Endodermal cell (in vitro differentiated cells): Measurements from ENCODE around the gene ARHGAP21. TPM values are rescaled to one million over a fixed set of nuclear protein-coding genes. Genes with fewer than 3 reads are reported as not detected.
"Not testable (repeated sequence)": the region's sequence is repeated elsewhere in the genome, so short reads cannot be mapped to it uniquely, and the experiment has no call there.

Experiments
- DNase-seq: peaks from one replicate; pipeline ENCODE4 v3.0.0-alpha.2; 2017
- H3K27ac ChIP-seq: 2 replicates; pipeline ENCODE4 v1.5.1; 2013; ENCODE audit warnings: mild to moderate bottlenecking, low read depth, low read length, moderate library complexity
- H3K27me3 ChIP-seq: 2 replicates; pipeline ENCODE4 v1.6.1; 2013; ENCODE audit warnings: mild to moderate bottlenecking, low read length, moderate library complexity; ENCODE audit not compliant: insufficient read depth, control insufficient read depth, poor library complexity, severe bottlenecking
- H3K36me3 ChIP-seq: 2 replicates; pipeline ENCODE4 v1.7.0; 2013; ENCODE audit warnings: mild to moderate bottlenecking, low read length, moderate library complexity; ENCODE audit not compliant: control insufficient read depth, insufficient read depth
- H3K4me1 ChIP-seq: one replicate; pipeline ENCODE4 v1.7.0; 2013; ENCODE audit warnings: low read length; ENCODE audit not compliant: control insufficient read depth, insufficient read depth
- H3K4me3 ChIP-seq: 2 replicates; pipeline ENCODE4 v1.5.1; 2013; ENCODE audit warnings: mild to moderate bottlenecking, low read length, moderate library complexity
- H3K9ac ChIP-seq: 2 replicates; pipeline ENCODE4 v1.6.1; 2013; ENCODE audit warnings: mild to moderate bottlenecking, low read length, moderate library complexity; ENCODE audit not compliant: poor library complexity, severe bottlenecking; ENCODE audit errors: extremely low read depth
- H3K9me3 ChIP-seq: 2 replicates; pipeline ENCODE4 v1.6.1; 2013; ENCODE audit warnings: mild to moderate bottlenecking, low read length, moderate library complexity; ENCODE audit not compliant: control insufficient read depth
- H3K27ac Mint-ChIP-seq: 2 replicates; pipeline ENCODE4 v1.8.0; 2020; ENCODE audit warnings: mixed read lengths
- H3K27me3 Mint-ChIP-seq: 2 replicates; pipeline ENCODE4 v1.8.0; 2021; ENCODE audit warnings: mild to moderate bottlenecking, mixed read lengths; ENCODE audit not compliant: insufficient read depth
- H3K36me3 Mint-ChIP-seq: 2 replicates; pipeline ENCODE4 v1.8.0; 2020; ENCODE audit warnings: low read depth, mixed read lengths
- H3K4me1 Mint-ChIP-seq: 2 replicates; pipeline ENCODE4 v1.8.0; 2020; ENCODE audit warnings: mixed read lengths
- H3K4me3 Mint-ChIP-seq: 2 replicates; pipeline ENCODE4 v1.8.0; 2020; ENCODE audit warnings: mild to moderate bottlenecking, moderate library complexity, mixed read lengths
- H3K9me3 Mint-ChIP-seq: 2 replicates; pipeline ENCODE4 v1.8.0; 2020; ENCODE audit warnings: mild to moderate bottlenecking, mixed read lengths
- CTCF ChIP-seq: fragments of 200-600 bp; sonication (generic); conservative IDR thresholded peaks from 2 replicates; pipeline ENCODE4 v1.5.0; 2021; ENCODE audit warnings: antibody characterized with exemption, mild to moderate bottlenecking
- WGBS, 2 experiments: methylation state at CpG; one replicate each; pipeline versions ENCODE4 v1.1.5 to v1.1.7; 2013; ENCODE audit warnings: missing lambda C conversion rate in 2 of 2, mixed read lengths in 1 of 2; ENCODE audit not compliant: insufficient coverage in 1 of 2, insufficient read length in 1 of 2; 5-methylcytosine and 5-hydroxymethylcytosine counted together
- total RNA-seq, 2 donors: library from RNA; stranded (reverse); fragmentation: NEBNext Ultra II Directional in 1 of 2; extraction: Animal tissue kit (Norgen Biotek cat#: 25700) in 1 of 2; gene quantifications; 2 replicates in 1 of 2; 3 replicates in 1 of 2; pipeline ENCODE4 v1.2.1, GENCODE V29; 2021

Gene ARHGAP21
- total RNA-seq, 2 donors from 2014 or later, result 51.6 to 69.7 TPM

DNA sequence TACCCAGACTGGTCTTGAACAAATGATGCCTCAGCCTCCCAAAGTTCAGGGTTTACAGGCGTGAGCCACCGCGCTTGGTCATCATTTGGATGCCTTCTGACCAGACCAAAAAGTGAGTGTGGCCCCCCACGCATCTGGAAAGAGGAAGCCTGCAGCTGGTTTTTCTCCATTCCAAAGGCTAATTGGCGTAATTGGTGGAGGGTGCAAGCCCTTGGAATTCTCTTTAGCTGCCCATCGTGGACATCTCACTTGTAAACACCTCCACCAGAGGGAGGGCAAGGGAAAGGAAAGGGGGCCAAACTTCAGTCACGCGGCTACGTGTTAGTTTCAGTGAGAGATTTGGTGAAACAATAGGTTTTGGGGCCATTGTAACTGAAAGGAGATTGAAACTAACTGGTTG lies 4.1 kb upstream of the ARHGAP21 start:
- H3K36me3 Mint-ChIP-seq, result no peaks in the 10 kb centered on the region
- no peak overlapping the region for H3K4me3 ChIP-seq
- no peak overlapping the region for H3K4me3 Mint-ChIP-seq
- H3K27me3 ChIP-seq, result no peaks in the 10 kb centered on the region
- H3K27ac Mint-ChIP-seq, result no peak overlapping the region
- H3K27me3 Mint-ChIP-seq, result no peaks in the 10 kb centered on the region
- no peak overlapping the region for H3K27ac ChIP-seq
- H3K4me1 Mint-ChIP-seq, result peaks cover 14% of the 10 kb centered on the region
- H3K36me3 ChIP-seq, result no peaks in the 10 kb centered on the region
- H3K9me3 Mint-ChIP-seq, result no peaks in the 10 kb centered on the region
- TF ChIP-seq CTCF, result peak; percentile 65
- H3K9ac ChIP-seq, result no peak overlapping the region
- H3K4me1 ChIP-seq, result peaks cover 11% of the 10 kb centered on the region
- DNase-seq, result peak; percentile 78
- 65 to 100% methylated on average over 1 to 9 of the region's 9 CpGs for WGBS, 2 experiments
- no peaks in the 10 kb centered on the region for H3K9me3 ChIP-seq

DNA sequence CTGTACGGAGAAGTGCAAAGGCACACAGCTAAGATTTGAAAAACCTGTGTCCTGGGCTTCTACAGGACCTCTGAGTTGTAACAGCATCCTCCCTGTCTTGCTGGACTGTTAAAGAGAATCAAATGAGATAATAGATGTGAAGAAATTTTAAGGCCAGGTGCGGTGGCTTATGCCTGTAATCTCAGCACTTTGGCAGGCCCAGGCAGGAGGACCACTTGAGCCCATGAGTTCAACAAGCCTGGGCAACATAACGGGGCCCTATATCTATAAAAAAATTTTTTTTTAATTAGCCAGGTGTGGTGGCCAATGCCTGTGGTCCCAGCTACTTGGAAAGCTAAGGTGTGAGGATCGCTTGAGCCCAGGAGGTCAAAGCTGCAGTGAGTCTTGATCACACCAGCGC lies 2.9 kb upstream of the ARHGAP21 start:
- no peak for DNase-seq
- Histone ChIP-seq H3K9me3 (no peaks in the 10 kb centered on the region), H3K36me3 (no peaks in the 10 kb centered on the region), H3K27ac (no peak overlapping the region), H3K9ac (no peak overlapping the region), H3K4me3 (no peak overlapping the region), H3K4me1 (peaks cover 11% of the 10 kb centered on the region), H3K27me3 (no peaks in the 10 kb centered on the region)
- 88 to 91% methylated on average over 5 of the region's 5 CpGs for WGBS, 2 experiments
- Mint-ChIP-seq H3K36me3 (no peaks in the 10 kb centered on the region), H3K9me3 (no peaks in the 10 kb centered on the region), H3K27ac (no peak overlapping the region), H3K27me3 (no peaks in the 10 kb centered on the region), H3K4me1 (peaks cover 16% of the 10 kb centered on the region), H3K4me3 (no peak overlapping the region)
- no peak for TF ChIP-seq CTCF

- H3K9me3 Mint-ChIP-seq, H3K36me3 ChIP-seq, H3K36me3 Mint-ChIP-seq, H3K9ac ChIP-seq, H3K9me3 ChIP-seq, H3K27me3 Mint-ChIP-seq, H3K27ac Mint-ChIP-seq, H3K4me3 Mint-ChIP-seq, H3K27me3 ChIP-seq, H3K4me3 ChIP-seq, H3K27ac ChIP-seq, DNase-seq: not testable (repeated sequence)
- peaks cover 11% of the 10 kb centered on the region for H3K4me1 ChIP-seq
- WGBS, 2 experiments, result 94% methylated on average over 5 of the region's 5 CpGs
- peaks cover 19% of the 10 kb centered on the region for H3K4me1 Mint-ChIP-seq
Observed at GRCh38 chr10:24726029-24726428, 2.3 kb upstream of the ARHGAP21 start.
